ENCODE results near the gene GIT1. TPM values are rescaled to one million over a fixed set of nuclear protein-coding genes. Genes with fewer than 3 reads are reported as not detected.

GIT1 gene
- total RNA-seq, 1 donor from 2014 or later, result 66.7 TPM

DNA sequence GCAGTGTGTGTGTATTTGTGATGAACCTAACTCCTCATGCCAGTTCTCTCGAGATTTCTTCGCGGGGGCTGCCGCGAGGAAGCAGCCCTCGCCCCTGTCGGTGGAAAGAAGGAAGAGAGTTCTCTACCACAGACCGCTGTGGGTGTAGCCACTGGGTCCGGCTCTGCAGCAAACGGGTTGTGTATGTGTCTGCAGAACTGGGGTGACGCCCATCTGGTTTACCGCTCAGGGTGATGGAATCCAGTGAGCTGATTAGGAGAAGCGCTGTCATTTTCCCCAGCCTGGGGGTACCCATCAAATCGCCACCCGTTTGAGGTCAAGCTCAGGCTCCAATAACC, 25.6 kb upstream of the GIT1 start:
- no peaks in the 10 kb centered on the region for H3K4me1 Mint-ChIP-seq (ENCODE audit: unreplicated experiment)
- no peaks in the 10 kb centered on the region for H3K9me3 Mint-ChIP-seq
- peaks cover 45% of the 10 kb centered on the region for H3K27me3 Mint-ChIP-seq
- DNase-seq (ENCODE audit: extremely low spot score, unreplicated experiment), result no peak
- peak overlapping the region; percentile 85 for H3K4me3 Mint-ChIP-seq
- peaks cover 5% of the 10 kb centered on the region for H3K36me3 Mint-ChIP-seq
- no peak overlapping the region for H3K27ac Mint-ChIP-seq
- TF ChIP-seq CTCF (conservative IDR thresholded peaks at IDR 0.05), result peak; percentile 33

DNA sequence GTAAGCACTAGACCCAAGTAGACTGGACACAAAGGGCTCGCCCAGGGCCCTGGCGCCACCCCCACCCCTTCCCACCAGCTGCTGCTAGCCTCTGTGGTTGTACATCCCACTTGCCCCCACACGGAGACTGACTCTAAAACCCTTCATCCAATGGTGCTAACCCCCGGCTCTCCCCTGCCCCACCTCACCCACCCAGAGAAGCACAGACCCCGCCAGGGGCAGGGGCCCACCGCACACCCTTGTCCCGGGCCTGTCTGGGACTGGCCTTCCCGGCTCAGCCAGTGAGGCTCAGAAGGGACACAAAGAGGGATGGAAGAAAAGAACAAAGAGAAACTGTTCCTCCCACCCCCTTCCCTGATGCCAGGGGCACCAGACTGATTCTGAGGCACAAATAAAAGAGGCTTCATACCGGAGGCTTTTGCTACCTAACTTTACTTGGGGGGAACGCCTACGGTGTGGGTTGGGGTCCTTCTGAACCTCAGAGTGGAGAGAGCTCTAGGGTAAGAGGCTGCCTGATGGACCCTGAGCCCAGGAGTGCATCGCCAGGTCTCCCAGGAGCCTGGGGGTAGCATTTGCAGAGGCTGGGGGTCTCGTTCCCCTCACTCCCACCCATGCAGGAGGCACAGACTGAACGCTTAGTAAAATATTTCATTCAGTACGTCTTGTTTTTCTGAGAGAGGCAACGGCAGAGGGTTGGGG, 25.1 kb upstream of the GIT1 start:
- no peak for TF ChIP-seq CTCF (conservative IDR thresholded peaks at IDR 0.05)
- Mint-ChIP-seq H3K4me1 (ENCODE audit: unreplicated experiment) (no peaks in the 10 kb centered on the region), H3K27ac (no peak overlapping the region), H3K27me3 (peaks cover 40% of the 10 kb centered on the region), H3K4me3 (peak overlapping the region; percentile 17), H3K9me3 (no peaks in the 10 kb centered on the region), H3K36me3 (peaks cover 5% of the 10 kb centered on the region)
- DNase-seq (ENCODE audit: extremely low spot score, unreplicated experiment), result no peak

DNA sequence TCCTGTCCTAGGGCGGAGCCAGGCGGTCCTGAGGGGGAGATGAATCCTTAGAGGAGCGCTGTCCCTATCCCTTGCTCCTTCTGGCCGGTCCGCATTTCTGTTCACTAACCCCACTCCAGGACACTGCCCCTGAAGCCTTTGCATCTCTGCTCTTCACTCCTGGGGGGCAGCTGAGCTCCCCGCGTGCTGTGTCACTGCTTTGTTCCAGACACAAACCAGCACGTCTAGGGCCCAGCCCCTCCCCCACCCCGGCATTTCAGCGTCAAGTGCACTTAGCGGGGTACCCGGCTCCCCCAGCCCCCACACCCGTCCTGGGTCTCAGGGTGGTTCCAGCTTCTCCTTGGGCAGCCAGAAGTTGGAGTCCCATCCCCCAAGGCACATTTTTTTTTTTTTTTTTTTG, 24.4 kb upstream of the GIT1 start:
- Mint-ChIP-seq H3K4me3 (no peak overlapping the region), H3K27me3 (peaks cover 36% of the 10 kb centered on the region), H3K4me1 (ENCODE audit: unreplicated experiment) (no peaks in the 10 kb centered on the region), H3K36me3 (peaks cover 5% of the 10 kb centered on the region), H3K27ac (no peak overlapping the region), H3K9me3 (no peaks in the 10 kb centered on the region)
- DNase-seq (ENCODE audit: extremely low spot score, unreplicated experiment), result no peak
- TF ChIP-seq CTCF (conservative IDR thresholded peaks at IDR 0.05), result no peak

GRCh38 chr17:29613352-29613837, 23.9 kb upstream of the GIT1 start:
- no peaks in the 10 kb centered on the region for H3K9me3 Mint-ChIP-seq
- peak; percentile 82 for DNase-seq (ENCODE audit: extremely low spot score, unreplicated experiment)
- TF ChIP-seq CTCF (conservative IDR thresholded peaks at IDR 0.05), result peak; percentile 81
- no peaks in the 10 kb centered on the region for H3K4me1 Mint-ChIP-seq (ENCODE audit: unreplicated experiment)
- no peak overlapping the region for H3K27ac Mint-ChIP-seq
- H3K27me3 Mint-ChIP-seq, result peaks cover 33% of the 10 kb centered on the region
- H3K4me3 Mint-ChIP-seq, result no peak overlapping the region
- H3K36me3 Mint-ChIP-seq, result peaks cover 5% of the 10 kb centered on the region

DNA sequence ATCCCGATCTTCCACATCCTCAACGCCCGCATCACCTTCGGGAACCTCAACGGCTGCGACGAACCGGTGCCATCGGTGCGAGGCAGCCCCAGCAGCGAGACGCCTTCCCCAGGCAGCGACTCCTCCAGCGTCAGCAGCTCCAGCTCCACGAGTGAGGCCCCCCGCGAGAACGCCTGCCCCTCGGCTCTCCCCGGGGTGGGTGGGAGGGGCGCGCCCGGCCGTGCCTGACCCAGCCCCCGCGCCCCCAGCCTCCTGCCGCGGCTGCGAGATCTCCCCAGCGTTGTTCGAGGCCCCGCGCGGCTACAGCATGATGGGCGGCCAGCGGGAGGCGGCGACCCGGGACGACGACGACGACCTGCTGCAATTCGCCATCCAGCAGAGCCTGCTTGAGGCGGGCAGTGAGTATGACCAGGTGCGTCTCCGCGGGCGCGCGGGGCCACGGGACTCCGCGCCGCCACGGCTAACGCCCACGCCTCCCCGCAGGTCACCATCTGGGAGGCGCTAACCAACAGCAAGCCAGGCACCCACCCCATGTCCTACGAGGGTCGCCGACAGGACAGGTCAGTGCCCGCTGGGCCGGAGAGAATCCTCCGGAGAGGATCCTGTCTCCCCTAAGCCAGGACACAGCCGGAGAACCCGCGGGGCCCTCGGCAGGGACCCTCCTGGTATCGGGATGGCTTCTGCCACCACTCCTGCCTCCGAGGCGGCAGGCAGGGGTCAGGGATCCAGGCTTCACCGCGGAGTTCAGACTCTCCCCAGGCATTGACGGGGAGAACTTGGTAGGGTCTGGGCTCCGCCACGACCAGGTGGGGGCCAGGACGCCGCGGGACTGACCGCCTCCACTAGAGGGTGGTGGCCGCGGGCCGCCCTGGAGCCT, 23.2 kb upstream of the GIT1 start:
- Mint-ChIP-seq H3K27ac (no peak overlapping the region), H3K4me3 (no peak overlapping the region), H3K27me3 (peaks cover 29% of the 10 kb centered on the region), H3K9me3 (no peaks in the 10 kb centered on the region), H3K4me1 (ENCODE audit: unreplicated experiment) (no peaks in the 10 kb centered on the region), H3K36me3 (peaks cover 5% of the 10 kb centered on the region)
- no peak for DNase-seq (ENCODE audit: extremely low spot score, unreplicated experiment)
- no peak for TF ChIP-seq CTCF (conservative IDR thresholded peaks at IDR 0.05)
